ENCODE results near the gene L3MBTL4.

L3MBTL4 gene

GRCh38 chr18:6205706-6206105, 209.0 kb downstream of the L3MBTL4 start:
- ChIA-PET CTCF (no interaction called here), POLR2A (ENCODE audit: low non-redundant PET) (no interaction called here)
- TF ChIP-seq CTCF (conservative IDR thresholded peaks at IDR 0.05; ENCODE audit: low read depth), result no peak
- H3K27ac ChIP-seq, result no peak overlapping the region
- DNase-seq (ENCODE audit: low spot score), result no peak

GRCh38 chr18:6204476-6204875, 210.2 kb downstream of the L3MBTL4 start:
- no peak for TF ChIP-seq CTCF (conservative IDR thresholded peaks at IDR 0.05; ENCODE audit: low read depth)
- no peak overlapping the region for H3K27ac ChIP-seq
- ChIA-PET POLR2A (ENCODE audit: low non-redundant PET) (no interaction called here), CTCF (no interaction called here)
- DNase-seq (ENCODE audit: low spot score), result no peak

- no peak overlapping the region for H3K27ac ChIP-seq
- ChIA-PET CTCF (no interaction called here), POLR2A (ENCODE audit: low non-redundant PET) (no interaction called here)
- no peak for DNase-seq (ENCODE audit: low spot score)
- no peak for TF ChIP-seq CTCF (conservative IDR thresholded peaks at IDR 0.05; ENCODE audit: low read depth)
These were observed 210.9 kb downstream of the L3MBTL4 start for GRCh38 chr18:6203791-6204190.

GRCh38 chr18:6202861-6203260, 211.8 kb downstream of the L3MBTL4 start:
- TF ChIP-seq CTCF (conservative IDR thresholded peaks at IDR 0.05; ENCODE audit: low read depth), result no peak
- DNase-seq (ENCODE audit: low spot score), result no peak
- POLR2A ChIA-PET (ENCODE audit: low non-redundant PET), result no interaction called here
- CTCF ChIA-PET, result no interaction called here
- H3K27ac ChIP-seq, result no peak overlapping the region

- no peak for DNase-seq (ENCODE audit: low spot score)
- POLR2A ChIA-PET (ENCODE audit: low non-redundant PET), result no interaction called here
- CTCF ChIA-PET, result no interaction called here
- no peak for TF ChIP-seq CTCF (conservative IDR thresholded peaks at IDR 0.05; ENCODE audit: low read depth)
- no peak overlapping the region for H3K27ac ChIP-seq
These were observed 214.4 kb downstream of the L3MBTL4 start for GRCh38 chr18:6200204-6200774.

GRCh38 chr18:6199777-6200176, 214.9 kb downstream of the L3MBTL4 start:
- no peak for DNase-seq (ENCODE audit: low spot score)
- no peak overlapping the region for H3K27ac ChIP-seq
- POLR2A ChIA-PET (ENCODE audit: low non-redundant PET), result no interaction called here
- CTCF ChIA-PET, result no interaction called here
- no peak for TF ChIP-seq CTCF (conservative IDR thresholded peaks at IDR 0.05; ENCODE audit: low read depth)

- no peak for DNase-seq (ENCODE audit: low spot score)
- TF ChIP-seq CTCF (conservative IDR thresholded peaks at IDR 0.05; ENCODE audit: low read depth), result no peak
- no peak overlapping the region for H3K27ac ChIP-seq
- ChIA-PET CTCF (no interaction called here), POLR2A (ENCODE audit: low non-redundant PET) (no interaction called here)
These were observed 216.1 kb downstream of the L3MBTL4 start for GRCh38 chr18:6198585-6198984.

Measured in RWPE1 (cell line).